CD4-positive, alpha-beta memory T cell (primary cell): Measurements from ENCODE around the gene PSMG3. TPM values are rescaled to one million over a fixed set of nuclear protein-coding genes. Genes with fewer than 3 reads are reported as not detected.
A peak's percentile ranks its signal among the peaks of the same experiment; 100 is the strongest.

Experiments used
- CTCF ChIA-PET: fragments of 350-600 bp; sonication (Branson Sonifier 250); formaldehyde crosslinking; loops from one replicate; lab custom pipeline; 2021; ENCODE audit warnings: inconsistent platforms; ENCODE audit not compliant: partially characterized antibody; lab: Charles Lee
- POLR2A ChIA-PET: fragments of 350-600 bp; sonication (Branson Sonifier 250); formaldehyde crosslinking; loops from one replicate; lab custom pipeline; 2021; ENCODE audit not compliant: partially characterized antibody; lab: Charles Lee
- DNase-seq, 5 donors: peaks; one replicate each; pipeline versions ENCODE4 v3.0.0 to v3.0.0-alpha.2; 2020 to 2022; ENCODE audit warnings: mixed read lengths in 1 of 5
- H3K27ac ChIP-seq: one replicate; pipeline ENCODE4 v1.7.0; 2013; ENCODE audit warnings: low read depth, low read length
- H3K27me3 ChIP-seq: 2 replicates; pipeline ENCODE4 v1.7.0; 2013; ENCODE audit warnings: mild to moderate bottlenecking, low read length, moderate library complexity; ENCODE audit not compliant: insufficient read depth
- H3K36me3 ChIP-seq: 2 replicates; pipeline ENCODE4 v1.7.0; 2013; ENCODE audit warnings: mild to moderate bottlenecking, low read length, moderate library complexity; ENCODE audit not compliant: insufficient read depth
- H3K4me1 ChIP-seq: 2 replicates; pipeline ENCODE4 v1.7.0; 2013; ENCODE audit warnings: mild to moderate bottlenecking, low read length, moderate library complexity; ENCODE audit not compliant: insufficient read depth
- H3K4me3 ChIP-seq, 2 donors: one replicate each; pipeline ENCODE4 v1.7.0; 2013; ENCODE audit warnings: low read length in 2 of 2, mild to moderate bottlenecking in 1 of 2
- H3K9me3 ChIP-seq, 2 donors: one replicate each; pipeline ENCODE4 v1.7.0; 2013; ENCODE audit warnings: low read length in 2 of 2, control low read depth in 1 of 2; ENCODE audit not compliant: control insufficient read depth in 1 of 2
- H3K27ac Mint-ChIP-seq, 7 donors: one replicate each; pipeline ENCODE4 v1.8.0; 2020 to 2021; ENCODE audit warnings: mixed read lengths in 7 of 7, mild to moderate bottlenecking in 6 of 7, inconsistent platforms in 3 of 7, moderate library complexity in 3 of 7
- H3K27me3 Mint-ChIP-seq, 2 donors: one replicate each; pipeline ENCODE4 v1.8.0; 2020 to 2021; ENCODE audit warnings: mixed read lengths in 2 of 2
- H3K36me3 Mint-ChIP-seq, 2 donors: one replicate each; pipeline ENCODE4 v1.8.0; 2020 to 2021; ENCODE audit warnings: mixed read lengths in 2 of 2, inconsistent platforms in 1 of 2, mild to moderate bottlenecking in 1 of 2
- H3K4me1 Mint-ChIP-seq, 4 donors: one replicate each; pipeline ENCODE4 v1.8.0; 2020 to 2021; ENCODE audit warnings: mixed read lengths in 4 of 4, mild to moderate bottlenecking in 1 of 4
- H3K4me3 Mint-ChIP-seq, 8 donors: one replicate each; pipeline ENCODE4 v1.8.0; 2020 to 2021; ENCODE audit warnings: mixed read lengths in 8 of 8, mild to moderate bottlenecking in 7 of 8, moderate library complexity in 6 of 8, inconsistent platforms in 3 of 8
- H3K9me3 Mint-ChIP-seq, 8 donors: one replicate each; pipeline ENCODE4 v1.8.0; 2020 to 2021; ENCODE audit warnings: mixed read lengths in 8 of 8, mild to moderate bottlenecking in 5 of 8, inconsistent platforms in 3 of 8, moderate library complexity in 1 of 8
- intact Hi-C: fragments of 100-400 bp; cut with micrococcal nuclease; formaldehyde crosslinking; loops from one replicate; pipeline ENCODE4 v1.15.1; 2023
- polyA plus RNA-seq, 2 donors: library from polyadenylated mRNA; unstranded; fragments of 300-500 nt; fragmentation: Illumina TruSeq; gene quantifications; one replicate each; pipeline ENCODE4 v1.2.3, GENCODE V29; 2021
- total RNA-seq, 2 experiments: library from RNA; stranded (reverse); gene quantifications; one replicate each; pipeline ENCODE4 v1.2.3, GENCODE V29; 2021

Gene PSMG3
- total and polyA plus RNA-seq, 4 experiments from 2014 or later, result 19.3 to 50.2 (median 30.9) TPM

- intact Hi-C loops, result no loop called here
- Mint-ChIP-seq H3K9me3 (no peaks in the 10 kb centered on the region), H3K27ac (peak overlapping the region in 2 of 7 donors; percentile 31 to 32), H3K4me3 (no peak overlapping the region), H3K36me3 (peaks cover 10 to 21% of the 10 kb centered on the region in 2 donors), H3K4me1 (peaks cover 0 to 1% (median under 1%) of the 10 kb centered on the region in 4 donors), H3K27me3 (no peaks in the 10 kb centered on the region)
- DNase-seq, result peak in 1 of 5 donors; percentile 37
- Histone ChIP-seq H3K4me3 (no peak overlapping the region), H3K9me3 (no peaks in the 10 kb centered on the region), H3K27ac (no peak overlapping the region), H3K4me1 (no peaks in the 10 kb centered on the region), H3K27me3 (no peaks in the 10 kb centered on the region), H3K36me3 (peaks cover 18% of the 10 kb centered on the region)
- ChIA-PET CTCF (no interaction called here), POLR2A (interaction anchor here (0.5 kb wide), 1 partner anchor 363 kb away, joined by 3 read pairs; no protein-coding TSS in a partner anchor)
These were observed 26.7 kb downstream of the PSMG3 start for GRCh38 chr7:1542841-1543747.

GRCh38 chr7:1542329-1542728 is 27.5 kb downstream of the PSMG3 start:
- no peaks in the 10 kb centered on the region for H3K9me3 ChIP-seq
- ChIA-PET CTCF (no interaction called here), POLR2A (no interaction called here)
- Mint-ChIP-seq H3K9me3 (no peaks in the 10 kb centered on the region), H3K27ac (peak overlapping the region in 1 of 7 donors; percentile 58), H3K36me3 (peaks cover 10 to 23% of the 10 kb centered on the region in 2 donors), H3K27me3 (no peaks in the 10 kb centered on the region), H3K4me3 (no peak overlapping the region), H3K4me1 (peaks cover 0 to 1% (median 0%) of the 10 kb centered on the region in 4 donors)
- peak in 1 of 5 donors; percentile 9 for DNase-seq
- peaks cover 18% of the 10 kb centered on the region for H3K36me3 ChIP-seq
- no peak overlapping the region for H3K4me3 ChIP-seq
- no peaks in the 10 kb centered on the region for H3K4me1 ChIP-seq
- intact Hi-C loops, result no loop called here
- no peaks in the 10 kb centered on the region for H3K27me3 ChIP-seq
- no peak overlapping the region for H3K27ac ChIP-seq

- Mint-ChIP-seq H3K36me3 (peaks cover 10 to 24% of the 10 kb centered on the region in 2 donors), H3K27ac (peak overlapping the region in 2 of 7 donors; percentile 58 to 65), H3K27me3 (no peaks in the 10 kb centered on the region), H3K9me3 (no peaks in the 10 kb centered on the region), H3K4me1 (peaks cover 0 to 2% (median under 1%) of the 10 kb centered on the region in 4 donors), H3K4me3 (no peak overlapping the region)
- POLR2A ChIA-PET, result no interaction called here
- Histone ChIP-seq H3K9me3 (no peaks in the 10 kb centered on the region), H3K36me3 (peaks cover 18% of the 10 kb centered on the region), H3K27me3 (no peaks in the 10 kb centered on the region), H3K4me3 (no peak overlapping the region), H3K27ac (no peak overlapping the region), H3K4me1 (peaks cover 2% of the 10 kb centered on the region)
- peak in 1 of 5 donors; percentile 17 for DNase-seq
- CTCF ChIA-PET, result no interaction called here
- intact Hi-C loops, result no loop called here
These were observed 28.2 kb downstream of the PSMG3 start for GRCh38 chr7:1541431-1542162.

GRCh38 chr7:1540776-1541271 is 29.0 kb downstream of the PSMG3 start:
- Mint-ChIP-seq H3K4me1 (peaks cover 0 to 7% (median 3%) of the 10 kb centered on the region in 4 donors), H3K36me3 (peaks cover 14 to 29% of the 10 kb centered on the region in 2 donors), H3K4me3 (no peak overlapping the region), H3K9me3 (no peaks in the 10 kb centered on the region), H3K27ac (peak overlapping the region in 1 of 7 donors; percentile 65), H3K27me3 (no peaks in the 10 kb centered on the region)
- ChIA-PET POLR2A (no interaction called here), CTCF (no interaction called here)
- intact Hi-C loops, result no loop called here
- no peak overlapping the region for H3K4me3 ChIP-seq
- peaks cover 18% of the 10 kb centered on the region for H3K36me3 ChIP-seq
- no peaks in the 10 kb centered on the region for H3K9me3 ChIP-seq
- no peak overlapping the region for H3K27ac ChIP-seq
- no peaks in the 10 kb centered on the region for H3K27me3 ChIP-seq
- H3K4me1 ChIP-seq, result peaks cover 6% of the 10 kb centered on the region
- peak in 1 of 5 donors; percentile 38 for DNase-seq

GRCh38 chr7:1539882-1540775 is 29.7 kb downstream of the PSMG3 start:
- peaks cover 0 to 7% (median 3%) of the 10 kb centered on the region in 4 donors for H3K4me1 Mint-ChIP-seq
- H3K36me3 Mint-ChIP-seq, result peaks cover 14 to 29% of the 10 kb centered on the region in 2 donors
- H3K4me3 ChIP-seq, result no peak overlapping the region
- no peaks in the 10 kb centered on the region for H3K27me3 Mint-ChIP-seq
- peak in 1 of 5 donors; percentile 9 for DNase-seq
- peaks cover 6% of the 10 kb centered on the region for H3K4me1 ChIP-seq
- no peak overlapping the region for H3K27ac ChIP-seq
- intact Hi-C loops, result no loop called here
- ChIA-PET POLR2A (interaction anchor here (0.8 kb wide), 1 partner anchor 825 kb away, joined by 3 read pairs; no protein-coding TSS in a partner anchor), CTCF (no interaction called here)
- H3K9me3 Mint-ChIP-seq, result no peaks in the 10 kb centered on the region
- no peak overlapping the region for H3K4me3 Mint-ChIP-seq
- H3K9me3 ChIP-seq, result no peaks in the 10 kb centered on the region
- H3K27me3 ChIP-seq, result no peaks in the 10 kb centered on the region
- H3K36me3 ChIP-seq, result peaks cover 18% of the 10 kb centered on the region
- no peak overlapping the region for H3K27ac Mint-ChIP-seq

GRCh38 chr7:1539181-1539881 is 30.5 kb downstream of the PSMG3 start:
- Mint-ChIP-seq H3K4me3 (no peak overlapping the region), H3K27ac (peak overlapping the region in 1 of 7 donors; percentile 30), H3K27me3 (no peaks in the 10 kb centered on the region), H3K36me3 (peaks cover 14 to 29% of the 10 kb centered on the region in 2 donors), H3K9me3 (no peaks in the 10 kb centered on the region), H3K4me1 (peaks cover 0 to 11% (median 3%) of the 10 kb centered on the region in 4 donors)
- H3K4me1 ChIP-seq, result peaks cover 6% of the 10 kb centered on the region
- peak in 1 of 5 donors; percentile 17 for DNase-seq
- H3K27ac ChIP-seq, result no peak overlapping the region
- no peak overlapping the region for H3K4me3 ChIP-seq
- no peaks in the 10 kb centered on the region for H3K9me3 ChIP-seq
- peaks cover 18% of the 10 kb centered on the region for H3K36me3 ChIP-seq
- no peaks in the 10 kb centered on the region for H3K27me3 ChIP-seq
- POLR2A ChIA-PET, result interaction anchor here (0.8 to 1.0 kb wide), 2 partner anchors 31 to 826 kb away, joined by 3 to 7 read pairs; partner anchors contain the start of gene PSMG3
- intact Hi-C loops, result no loop called here
- CTCF ChIA-PET, result no interaction called here
